K562 (cell line): ENCODE data around the gene FGG. TPM values are rescaled to one million over a fixed set of nuclear protein-coding genes. Genes with fewer than 3 reads are reported as not detected.

Source experiments
- ATAC-seq: fragments of 200-7000 bp; cut with Tn5 transposase; 3 replicates; pipeline ENCODE4 v1.9.1; 2020; ENCODE audit warnings: moderate library complexity
- BruUV-seq: library from RNA; stranded (reverse); fragments of 400-500 nt; replicated peaks from 2 replicates; lab custom pipeline; 2021; lab: Mats Ljungman, UMichigan
- CTCF ChIA-PET: fragments of 300-600 bp; formaldehyde crosslinking; extraction: SDS; loops from one replicate; lab custom pipeline; 2021; ENCODE audit warnings: low intra/inter-chr PET ratio; lab: Yijun Ruan, JAX
- POLR2A ChIA-PET: fragments of 300-600, 350-650 bp; sonication (Branson Sonifier 250); formaldehyde crosslinking; extraction: SDS; loops from one replicate; lab custom pipeline; 2021; ENCODE audit warnings: antibody characterized with exemption, inconsistent platforms; lab: Yijun Ruan, JAX
- DNase-seq, 4 experiments: peaks; one replicate each; pipeline versions ENCODE4 v3.0.0 to v3.0.0-alpha.2; 2011 to 2018; ENCODE audit warnings: low spot score in 3 of 4, mixed read lengths in 3 of 4; ENCODE audit errors: extremely low read depth in 1 of 4
- FAIRE-seq: peaks from 2 replicates; lab custom pipeline; 2011; peaks lifted over from hg19 to GRCh38; lab: Jason Lieb, UNC
- H2AFZ ChIP-seq: 2 replicates; pipeline ENCODE4 v1.6.0; 2011; ENCODE audit warnings: low read depth, low read length, control low read depth, inconsistent platforms
- H3K27ac ChIP-seq: fragments of 200-600 bp; 3 replicates; pipeline ENCODE4 v1.8.0; 2011; ENCODE audit warnings: low read depth, mild to moderate bottlenecking, control low read depth, inconsistent platforms, low read length, moderate library complexity, mixed read lengths; ENCODE audit errors: extremely low read depth
- H3K27me3 ChIP-seq, 2 experiments: fragments of 300-600 bp in 1 of 2; 2 replicates in 1 of 2; 3 replicates in 1 of 2; pipeline versions ENCODE4 v1.6.0 to v1.8.0; 2011; ENCODE audit warnings: inconsistent platforms in 2 of 2, low read length in 2 of 2, mild to moderate bottlenecking in 1 of 2, mixed read lengths in 1 of 2, moderate library complexity in 1 of 2; ENCODE audit not compliant: control insufficient read depth in 2 of 2, insufficient read depth in 2 of 2
- H3K36me3 ChIP-seq: fragments of 300-600 bp; 3 replicates; pipeline ENCODE4 v1.8.0; 2011; ENCODE audit warnings: mild to moderate bottlenecking, low read length, inconsistent platforms; ENCODE audit not compliant: control insufficient read depth, insufficient read depth
- H3K4me1 ChIP-seq, 2 experiments: fragments of 200-600 bp in 1 of 2; replicated peaks in 1 of 2; 2 replicates in 1 of 2; 3 replicates in 1 of 2; pipeline versions ENCODE4 v1.5.1 to v1.8.0; 2011; ENCODE audit warnings: inconsistent platforms in 2 of 2, low read length in 2 of 2, mild to moderate bottlenecking in 1 of 2, mixed read lengths in 1 of 2, moderate library complexity in 1 of 2; ENCODE audit not compliant: control insufficient read depth in 2 of 2, insufficient read depth in 2 of 2
- H3K4me2 ChIP-seq: 2 replicates; pipeline ENCODE4 v1.6.1; 2011; ENCODE audit warnings: low read length, control low read depth, inconsistent platforms, mixed read lengths; ENCODE audit not compliant: insufficient read depth
- H3K4me3 ChIP-seq: fragments of 200-600 bp; sonication (generic), shearing (Covaris generic); 2 replicates; pipeline ENCODE4 v1.5.1; 2016; ENCODE audit warnings: control low read depth, inconsistent platforms
- H3K79me2 ChIP-seq: fragments of 200-600 bp; 3 replicates; pipeline ENCODE4 v1.8.0; 2011; ENCODE audit warnings: low read length, inconsistent platforms; ENCODE audit not compliant: control insufficient read depth, insufficient read depth
- H3K9ac ChIP-seq, 2 experiments: 2 replicates each; pipeline versions ENCODE4 v1.6.0 to v1.6.1; 2011; ENCODE audit warnings: low read depth in 2 of 2, low read length in 2 of 2, control low read depth in 1 of 2, inconsistent platforms in 1 of 2, mild to moderate bottlenecking in 1 of 2, mixed read lengths in 1 of 2; ENCODE audit not compliant: insufficient read depth in 1 of 2
- H3K9me1 ChIP-seq: one replicate; pipeline ENCODE4 v1.6.0; 2011; ENCODE audit warnings: inconsistent platforms, mild to moderate bottlenecking, low read length, moderate library complexity; ENCODE audit not compliant: control insufficient read depth, insufficient read depth
- H3K9me3 ChIP-seq: replicated peaks from 2 replicates; pipeline ENCODE4 v1.5.1; 2011; ENCODE audit warnings: low read depth, low read length, inconsistent platforms; ENCODE audit not compliant: control insufficient read depth, insufficient read depth
- H4K20me1 ChIP-seq: replicated peaks from 2 replicates; pipeline ENCODE4 v1.6.1; 2011; ENCODE audit warnings: low read length, inconsistent platforms, mixed read lengths; ENCODE audit not compliant: control insufficient read depth, insufficient read depth
- CHD7 ChIP-seq: fragments of 200-600 bp; sonication (generic); IDR thresholded peaks from one replicate; pipeline ENCODE4 v1.6.1; 2012; ENCODE audit warnings: mild to moderate bottlenecking, low read depth, low read length, inconsistent platforms
- COPS2 ChIP-seq: fragments of 450-650 bp; conservative IDR thresholded peaks from 2 replicates; pipeline ENCODE4 v1.6.1; 2016; ENCODE audit warnings: mild to moderate bottlenecking, moderate library complexity
- FOXP1 ChIP-seq: sonication (generic); formaldehyde crosslinking; IDR thresholded peaks from 2 replicates; pipeline ENCODE4 v1.8.0; 2022; ENCODE audit warnings: mild to moderate bottlenecking, missing genetic modification reagents
- GMEB1 ChIP-seq: fragments of 250-450 bp; sonication (Bioruptor Pico); IDR thresholded peaks from 2 replicates; pipeline ENCODE4 v1.4.0; 2020; ENCODE audit warnings: mild to moderate bottlenecking
- NCOA4 ChIP-seq: fragments of 450-650 bp; IDR thresholded peaks from 2 replicates; pipeline ENCODE4 v1.6.1; 2018; ENCODE audit warnings: mild to moderate bottlenecking; ENCODE audit not compliant: partially characterized antibody
- PCBP2 ChIP-seq: fragments of 200-400 bp; formaldehyde crosslinking; IDR thresholded peaks from 2 replicates; pipeline ENCODE4 v1.6.1; 2018; ENCODE audit warnings: low read length, low read depth, mild to moderate bottlenecking, moderate library complexity; ENCODE audit not compliant: poor library complexity, severe bottlenecking
- PURB ChIP-seq: sonication (generic); formaldehyde crosslinking; IDR thresholded peaks from 2 replicates; pipeline ENCODE4 v1.9.0; 2021; ENCODE audit warnings: low read depth, mild to moderate bottlenecking, missing genetic modification reagents
- YBX1 ChIP-seq: fragments of 450-650 bp; IDR thresholded peaks from 2 replicates; pipeline ENCODE4 v1.7.1; 2016; ENCODE audit warnings: mild to moderate bottlenecking
- ZNF175 ChIP-seq: fragments of 200-800 bp; sonication (Bioruptor generic); IDR thresholded peaks from 2 replicates; pipeline ENCODE4 v1.6.1; 2016; ENCODE audit warnings: low read depth, mild to moderate bottlenecking, missing genetic modification characterization, missing compliant biosample characterization
- ZNF507 ChIP-seq: conservative IDR thresholded peaks from 2 replicates; pipeline ENCODE4 v1.6.1; 2017; ENCODE audit warnings: missing genetic modification characterization, missing compliant biosample characterization
- ZNF780A ChIP-seq: fragments of 250-450 bp; sonication (Bioruptor Pico); IDR thresholded peaks from 2 replicates; pipeline ENCODE4 v1.5.0; 2021; ENCODE audit warnings: mild to moderate bottlenecking
- WGBS: fragments of 100-300 bp; shearing (Covaris generic); methylation state at CpG from one replicate; pipeline ENCODE4 v1.1.6; 2016; ENCODE audit warnings: low coverage, mixed read lengths; ENCODE audit not compliant: insufficient coverage; ENCODE audit errors: missing lambda C conversion rate; 5-methylcytosine and 5-hydroxymethylcytosine counted together
- in situ Hi-C: fragments of 300-500 bp; cut with MboI; formaldehyde crosslinking; loops from 4 replicates; pipeline ENCODE4 v1.15.0; 2018; ENCODE audit warnings: inconsistent platforms, mixed read lengths
- intact Hi-C: fragments of 100-400 bp; cut with micrococcal nuclease; formaldehyde crosslinking; loops from 2 replicates; pipeline ENCODE4 v1.14.2; 2022
- polyA plus RNA-seq, 8 experiments: library from polyadenylated mRNA; depleted of rRNA in 4 of 8; stranded (reverse) in 5 of 8; unstranded in 3 of 8; fragments of >200 nt; fragmentation: Nextera tagmentation in 2 of 8; fragmentation: Illumina TruSeq in 1 of 8; extraction: Ambion mirVana in 2 of 8; extraction: Trizol in 1 of 8; gene quantifications; 2 replicates each; pipeline versions ENCODE4 v1.2.1 to v1.2.3, GENCODE V29; 2011 to 2014; ENCODE audit warnings: inconsistent platforms in 1 of 8, missing spikeins in 1 of 8
- total RNA-seq, 7 experiments: library from RNA; depleted of rRNA in 6 of 7; stranded (reverse); fragments of >200 nt in 6 of 7; fragmentation: Illumina TruSeq in 2 of 7; extraction: Trizol in 2 of 7; gene quantifications; 2 replicates each; pipeline versions ENCODE4 v1.2.1 to v1.2.3, GENCODE V29; 2011 to 2021; ENCODE audit warnings: low replicate concordance in 1 of 7

The FGG gene
- total and polyA plus RNA-seq, 9 of the 15 experiments (the other 6 are each of a cell fraction or from before 2014, with no cell fraction given), result 0.08 to 2.2 (median 0.33) TPM; not detected in 2

- H3K9me1 ChIP-seq, result no peaks in the 10 kb centered on the region
- no peak for FAIRE-seq
- H3K9me3 ChIP-seq, result no peaks in the 10 kb centered on the region
- no peak overlapping the region for H3K9ac ChIP-seq
- ChIA-PET CTCF (no interaction called here), POLR2A (interaction anchor here (0.6 kb wide), 1 partner anchor 14 kb away, joined by 4 read pairs; no protein-coding TSS in a partner anchor)
- H3K79me2 ChIP-seq, result no peaks in the 10 kb centered on the region
- no peak overlapping the region for H3K4me3 ChIP-seq
- in situ Hi-C loops (no loop called here), intact Hi-C loops (no loop called here)
- no peaks in the 10 kb centered on the region for H3K27me3 ChIP-seq
- WGBS, result 7% methylated on average over 3 of the region's 3 CpGs
- no peak overlapping the region for H2AFZ ChIP-seq
- no peaks in the 10 kb centered on the region for H4K20me1 ChIP-seq
- H3K4me1 ChIP-seq, result no peaks in the 10 kb centered on the region; a peak in 1 of 5 replicates
- no peaks in the 10 kb centered on the region for H3K36me3 ChIP-seq
- no TSS peak for BruUV-seq
- no peak overlapping the region for H3K4me2 ChIP-seq
- ATAC-seq, result no peak
- no peak for DNase-seq
- H3K27ac ChIP-seq, result no peak overlapping the region
- TF ChIP-seq NCOA4, result no peak
- TF ChIP-seq PCBP2, result no peak
- TF ChIP-seq PURB (CRISPR knock-in tag), result no peak
- no peak for TF ChIP-seq YBX1
- TF ChIP-seq CHD7, result no peak
- TF ChIP-seq ZNF175 (CRISPR knock-in tag), result no peak
- no peak for TF ChIP-seq ZNF507 (tag)
- TF ChIP-seq COPS2, result no peak
- TF ChIP-seq GMEB1 (CRISPR knock-in tag), result no peak
- no peak for TF ChIP-seq FOXP1
- TF ChIP-seq ZNF780A, result no peak
These were observed 29.2 kb downstream of the FGG start for GRCh38 chr4:154583230-154583629.
